Measurements from ENCODE around the gene EPHA7.

Gene EPHA7

GRCh38 chr6:93325761-93326160, 93.6 kb downstream of the EPHA7 start:
- DNase-seq (ENCODE audit: low read depth): no peak

- DNase-seq (ENCODE audit: low read depth): no peak
Observed at GRCh38 chr6:93323630-93324029, 95.7 kb downstream of the EPHA7 start.

- no peak for DNase-seq (ENCODE audit: low read depth)
Observed at GRCh38 chr6:93322651-93323050, 96.7 kb downstream of the EPHA7 start.

- no peak for DNase-seq (ENCODE audit: low read depth)
Observed at GRCh38 chr6:93319304-93319703, 100.1 kb downstream of the EPHA7 start.

DNA sequence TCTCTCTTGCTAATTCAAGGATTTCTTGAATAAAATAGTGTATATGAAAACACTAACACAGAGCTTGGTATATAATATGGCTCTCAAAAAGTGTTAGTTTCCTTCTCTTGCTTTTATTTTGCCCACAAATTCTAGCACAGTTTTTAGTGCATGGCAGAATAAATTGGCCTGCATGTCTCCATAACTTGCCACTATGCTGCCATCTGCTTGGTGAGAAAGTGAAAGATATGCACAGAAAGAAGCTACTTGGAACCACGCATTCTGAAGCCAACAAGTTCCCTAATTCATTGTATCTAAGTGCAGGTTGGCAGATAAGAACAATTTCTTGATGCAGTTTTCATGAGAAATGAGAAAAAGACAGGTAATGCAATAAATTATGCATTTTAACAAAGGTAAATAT, 101.2 kb downstream of the EPHA7 start:
- no peak for DNase-seq (ENCODE audit: low read depth)

GRCh38 chr6:93317592-93317991, 101.8 kb downstream of the EPHA7 start:
- DNase-seq (ENCODE audit: low read depth): no peak

DNA sequence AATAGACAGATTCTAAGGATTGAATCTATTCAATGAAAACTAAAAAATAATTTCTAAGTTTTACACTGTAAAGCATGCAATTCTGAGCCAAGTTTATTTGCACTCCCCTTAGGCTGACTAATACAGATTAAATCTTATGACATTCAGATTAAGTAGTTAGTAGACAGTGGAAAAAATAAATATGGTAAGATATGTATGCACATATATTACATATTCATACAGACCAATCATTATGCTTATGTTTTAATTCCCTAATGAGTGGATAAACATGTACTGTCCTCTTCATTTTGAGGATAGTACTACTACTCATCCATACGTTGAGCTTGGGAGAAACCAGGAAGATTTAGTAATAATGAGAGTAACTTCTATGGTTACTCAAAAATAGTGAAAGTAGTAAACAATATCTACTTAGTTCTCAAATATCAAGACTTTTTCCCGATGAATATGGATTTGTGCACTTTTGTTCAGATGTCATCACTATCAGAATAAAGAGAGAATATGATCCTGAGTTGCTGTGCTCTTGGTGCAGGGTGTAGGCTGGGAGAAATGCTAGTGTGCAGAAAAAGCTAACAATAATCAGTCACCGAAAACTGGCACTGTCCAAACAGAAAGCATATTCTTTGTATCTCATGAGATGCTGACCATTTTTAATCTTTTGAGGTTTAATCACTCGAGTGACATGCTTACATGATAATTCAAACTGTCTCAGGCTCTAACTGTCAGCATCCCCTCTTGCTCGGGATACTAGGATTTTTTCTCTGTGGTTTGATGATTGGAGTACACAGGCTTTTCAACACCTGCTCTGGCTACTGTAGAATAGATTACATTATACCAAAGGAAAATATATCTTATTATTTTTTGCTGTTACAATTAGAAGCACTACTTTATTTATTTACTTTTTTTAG, 111.6 kb downstream of the EPHA7 start:
- no peak for DNase-seq (ENCODE audit: low read depth)

DNA sequence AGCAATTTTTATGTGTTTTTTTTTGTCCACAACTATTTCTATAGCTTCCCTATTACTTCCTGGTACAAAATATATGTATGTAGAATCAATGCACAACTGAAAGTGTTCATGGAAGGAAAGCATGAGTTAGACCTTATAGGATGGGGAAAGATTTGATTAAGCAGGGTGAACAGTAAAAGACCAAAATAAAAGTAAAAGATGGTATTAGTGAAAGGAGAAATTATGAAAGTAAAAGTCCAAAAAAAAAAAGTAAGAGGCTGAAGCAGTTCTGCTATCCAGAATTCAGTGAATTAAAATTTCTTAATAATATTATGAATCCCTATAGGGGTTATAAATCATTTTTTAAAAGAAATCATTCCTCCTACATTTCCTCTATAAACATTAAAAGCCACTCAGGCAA, 114.3 kb downstream of the EPHA7 start:
- no peak for DNase-seq (ENCODE audit: low read depth)

- DNase-seq (ENCODE audit: low read depth): no peak
Observed at GRCh38 chr6:93304505-93304904, 114.9 kb downstream of the EPHA7 start.

- DNase-seq (ENCODE audit: low read depth): no peak
Observed at GRCh38 chr6:93300661-93301060, 118.7 kb downstream of the EPHA7 start.

DNA sequence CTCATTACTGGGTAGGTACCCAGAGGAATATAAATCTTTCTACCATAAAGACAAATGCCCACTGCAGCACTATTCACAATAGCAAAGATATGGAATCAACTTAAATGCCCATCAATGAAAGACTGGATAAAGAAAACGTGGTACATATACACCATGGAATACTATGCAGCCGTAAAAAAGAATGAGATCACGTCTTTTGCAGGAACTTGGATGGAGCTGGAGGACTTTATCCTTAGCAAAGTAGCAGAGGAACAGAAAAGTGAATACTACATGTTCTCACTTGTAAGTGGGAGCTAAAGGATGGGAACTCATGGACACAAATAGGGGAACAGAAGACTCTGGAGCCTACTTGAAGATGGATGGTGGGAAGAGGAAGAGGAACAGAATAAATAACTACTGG, 119.7 kb downstream of the EPHA7 start:
- DNase-seq (ENCODE audit: low read depth): no peak

GRCh38 chr6:93295631-93296030, 123.7 kb downstream of the EPHA7 start:
- no peak for DNase-seq (ENCODE audit: low read depth)

DNA sequence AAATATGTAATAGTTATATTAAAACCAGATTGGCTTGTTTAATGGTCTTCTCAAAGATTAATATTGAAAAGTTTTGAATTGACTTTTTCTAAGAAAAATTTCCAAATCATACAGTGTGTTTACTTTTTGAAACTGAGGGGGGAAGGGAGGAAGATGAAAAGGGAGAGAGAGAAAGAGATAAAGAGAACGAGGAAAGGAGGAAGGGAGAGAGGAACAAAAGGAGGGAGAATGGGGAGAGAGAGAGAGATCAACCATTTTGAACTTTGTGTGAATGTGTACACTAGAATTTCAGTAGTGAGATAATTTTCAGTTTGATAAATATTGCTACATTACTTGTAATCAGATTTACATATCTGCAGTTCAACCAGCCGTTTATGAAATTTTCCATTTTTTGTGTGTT, 124.5 kb downstream of the EPHA7 start:
- no peak for DNase-seq (ENCODE audit: low read depth)

DNA sequence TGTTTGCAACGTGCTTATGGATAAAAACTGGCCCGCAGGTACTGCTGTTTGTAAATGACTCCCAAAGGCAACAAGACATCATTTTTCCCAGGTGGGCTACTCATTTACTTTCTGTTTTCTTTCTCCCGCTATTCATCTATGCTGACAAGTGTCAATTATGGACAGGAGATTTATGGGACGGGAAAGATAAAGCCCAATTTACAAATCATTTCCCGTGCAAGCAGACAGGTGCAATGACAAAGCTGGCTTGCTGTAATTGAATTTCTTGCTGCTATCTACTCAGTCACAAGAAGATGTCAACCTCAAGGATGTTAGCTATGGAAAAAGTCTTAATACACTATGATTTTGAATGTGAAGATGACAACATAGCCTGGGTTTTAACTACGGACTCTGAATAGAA, 125.5 kb downstream of the EPHA7 start:
- no peak for DNase-seq (ENCODE audit: low read depth)

GRCh38 chr6:93293460-93293859, 125.9 kb downstream of the EPHA7 start:
- no peak for DNase-seq (ENCODE audit: low read depth)

- DNase-seq (ENCODE audit: low read depth): no peak
Observed at GRCh38 chr6:93282521-93283031, 136.8 kb downstream of the EPHA7 start.

DNA sequence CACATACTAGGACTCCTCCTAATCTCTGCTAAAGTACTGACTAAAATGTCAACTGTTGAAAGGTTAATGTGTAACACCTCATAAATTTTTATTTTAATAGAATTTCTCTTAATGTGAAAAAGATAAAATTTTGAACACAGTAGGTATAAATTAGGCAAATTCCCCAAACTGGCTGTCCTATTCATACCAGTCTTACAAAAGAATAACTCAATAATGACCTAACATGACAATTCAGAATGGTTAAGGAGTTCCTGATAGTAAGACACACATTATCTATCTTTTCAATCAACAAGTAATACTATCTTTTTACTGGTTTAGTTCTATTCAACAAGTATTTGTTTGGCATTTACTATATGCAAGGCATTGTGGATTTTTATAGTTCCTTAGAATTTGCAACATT, 141.1 kb downstream of the EPHA7 start:
- no peak for DNase-seq (ENCODE audit: low read depth)

GRCh38 chr6:93272896-93273295, 146.5 kb downstream of the EPHA7 start:
- no peak for DNase-seq (ENCODE audit: low read depth)

GRCh38 chr6:93272211-93272610, 147.1 kb downstream of the EPHA7 start:
- DNase-seq (ENCODE audit: low read depth): no peak

DNA sequence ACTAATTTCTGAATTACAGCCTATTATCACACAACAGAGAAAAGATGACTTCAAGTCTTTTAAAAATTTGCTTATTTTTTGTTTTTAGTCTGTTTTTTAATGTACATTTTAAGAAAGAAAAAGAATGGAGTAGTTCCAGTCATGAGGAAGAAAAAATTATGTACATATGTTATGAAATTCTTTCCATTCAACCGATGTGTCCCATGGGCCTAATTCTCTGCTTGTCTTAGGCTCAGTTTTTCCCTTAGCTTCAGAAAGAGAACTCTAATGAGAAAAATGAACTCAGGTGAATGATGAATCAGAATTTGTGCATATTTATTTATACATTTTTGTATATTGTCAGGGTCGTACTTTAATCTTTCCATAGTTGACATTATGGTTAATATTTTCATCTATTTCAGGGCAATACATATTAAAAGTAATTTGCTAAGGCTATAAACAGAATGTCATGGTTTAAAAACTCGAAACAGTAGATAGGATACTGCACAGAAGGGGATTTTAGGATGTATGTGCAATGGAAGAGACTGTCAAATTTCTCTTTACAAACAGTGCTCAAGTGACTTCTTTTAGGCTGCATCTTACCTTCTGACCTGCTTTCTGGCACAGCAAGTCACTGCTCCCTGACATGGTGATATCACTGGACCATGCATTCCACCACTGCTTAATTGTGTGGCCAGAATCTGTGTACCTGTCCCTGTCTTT, 153.1 kb downstream of the EPHA7 start:
- DNase-seq (ENCODE audit: low read depth): no peak

GRCh38 chr6:93260881-93261280, 158.5 kb downstream of the EPHA7 start:
- DNase-seq (ENCODE audit: low read depth): no peak

- DNase-seq (ENCODE audit: low read depth): no peak
Observed at GRCh38 chr6:93259332-93259731, 160.0 kb downstream of the EPHA7 start.

- no peak for DNase-seq (ENCODE audit: low read depth)
Observed at GRCh38 chr6:93252930-93253329, 166.4 kb downstream of the EPHA7 start.

Data from activated T-cell treated with anti-CD3 and anti-CD28 coated beads for 48 hours (primary cell).